Esophagus squamous epithelium (tissue), 4 donors: Measurements from ENCODE around the gene DEFB108B.
"Not testable (repeated sequence)": the region's sequence is repeated elsewhere in the genome, so short reads cannot be mapped to it uniquely, and the experiment has no call there.

Experiments used
- CTCF ChIP-seq, 6 experiments: fragments of 450-650 bp in 4 of 6; fragments of 200-600 bp in 2 of 6; sonication (generic) in 2 of 6; IDR thresholded peaks; one replicate each; pipeline ENCODE4 v1.5.1; 2016 to 2019; ENCODE audit warnings: antibody characterized with exemption in 6 of 6, mild to moderate bottlenecking in 4 of 6, moderate library complexity in 4 of 6
- POLR2A ChIP-seq, 4 donors: fragments of 450-650 bp; IDR thresholded peaks; one replicate each; pipeline ENCODE4 v1.6.1; 2017; ENCODE audit warnings: antibody characterized with exemption in 4 of 4, mild to moderate bottlenecking in 4 of 4, moderate library complexity in 3 of 4

- not testable (repeated sequence) for TF ChIP-seq CTCF, POLR2A (IDR thresholded peaks at IDR 0.05)
Observed at GRCh38 chr11:71812529-71812928, 20.5 kb upstream of the DEFB108B start.
